Esophagus squamous epithelium (tissue), 5 donors: Measurements from ENCODE around the gene C9orf85. TPM values are rescaled to one million over a fixed set of nuclear protein-coding genes. Genes with fewer than 3 reads are reported as not detected.
A peak's percentile ranks its signal among the peaks of the same experiment; 100 is the strongest.

Experiments used
- DNase-seq: peaks from one replicate; lab custom pipeline; 2025; lab: John Stamatoyannopoulos, UW
- H3K27ac ChIP-seq, 4 donors: fragments of 200-600 bp; sonication (generic); one replicate each; pipeline ENCODE4 v1.5.1; 2016 to 2019; ENCODE audit warnings: mild to moderate bottlenecking in 1 of 4
- H3K27me3 ChIP-seq, 4 donors: fragments of 200-600 bp; sonication (generic); 1 replicate in 3 of 4; 2 replicates in 1 of 4; pipeline versions ENCODE4 v1.5.1 to v1.6.0; 2017 to 2021; ENCODE audit warnings: antibody characterized with exemption in 1 of 4
- H3K36me3 ChIP-seq, 3 donors: fragments of 200-600 bp; sonication (generic); one replicate each; pipeline ENCODE4 v1.5.1; 2016 to 2019
- H3K4me1 ChIP-seq, 3 donors: fragments of 200-600 bp; sonication (generic); one replicate each; pipeline ENCODE4 v1.5.1; 2017 to 2019
- H3K4me3 ChIP-seq, 4 donors: fragments of 200-600 bp; sonication (generic); 1 replicate in 3 of 4; 2 replicates in 1 of 4; pipeline ENCODE4 v1.5.1; 2016 to 2019; ENCODE audit warnings: mild to moderate bottlenecking in 2 of 4, moderate library complexity in 1 of 4
- H3K9me3 ChIP-seq, 3 donors: fragments of 200-600 bp; sonication (generic); one replicate each; pipeline ENCODE4 v1.5.1; 2016 to 2019
- POLR2A ChIP-seq, 4 donors: fragments of 450-650 bp; IDR thresholded peaks; one replicate each; pipeline ENCODE4 v1.6.1; 2017; ENCODE audit warnings: antibody characterized with exemption in 4 of 4, mild to moderate bottlenecking in 4 of 4, moderate library complexity in 3 of 4
- WGBS, 2 donors: methylation state at CpG; one replicate each; pipeline ENCODE4 v1.1.5; 2018; 5-methylcytosine and 5-hydroxymethylcytosine counted together
- intact Hi-C: fragments of 100-400 bp; cut with DNase I; formaldehyde crosslinking; loops from one replicate; pipeline ENCODE4 v1.15.0; 2022
- total RNA-seq, 4 donors: library from RNA; depleted of rRNA; stranded (reverse); fragments of >200 nt; gene quantifications; one replicate each; pipeline ENCODE4 v1.1.0, GENCODE V29; 2016
- TF ChIP-seq, protein P1 (sequence below), 6 experiments: fragments of 450-650 bp in 4 of 6; fragments of 200-600 bp in 2 of 6; sonication (generic) in 2 of 6; IDR thresholded peaks; one replicate each; pipeline ENCODE4 v1.5.1; 2016 to 2019; ENCODE audit warnings: antibody characterized with exemption in 6 of 6, mild to moderate bottlenecking in 4 of 6, moderate library complexity in 4 of 6
- donor health status: DM: yes; HTN: yes; CAD: no.

Gene C9orf85
- total RNA-seq, 4 donors from 2014 or later = 9.1 to 12.8 (median 10.4) TPM

DNA sequence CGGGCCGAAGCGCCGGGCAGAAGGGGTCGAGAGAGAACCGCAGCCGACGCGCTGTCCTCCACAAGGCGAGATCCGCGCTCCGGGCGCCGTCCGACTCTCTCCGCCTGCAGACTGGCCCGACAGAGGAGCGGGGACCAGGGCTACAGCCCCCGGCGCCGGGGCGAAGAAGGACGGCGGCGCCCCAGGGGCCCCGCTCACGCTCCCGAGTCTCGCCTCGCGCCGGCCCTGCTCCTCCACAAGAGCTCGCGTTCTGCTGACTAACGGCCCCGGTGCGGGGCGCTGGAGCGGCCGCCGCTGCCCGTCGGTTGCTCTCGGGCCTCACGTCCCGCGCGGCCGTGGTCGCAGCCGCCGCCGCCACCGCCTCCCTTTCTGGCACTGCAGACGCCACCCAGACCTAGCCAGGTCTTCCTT is 784 bp upstream of the C9orf85 start:
- intact Hi-C loops = no loop called here
- Histone ChIP-seq H3K27me3 (no peaks in the 10 kb centered on the region), H3K9me3 (no peaks in the 10 kb centered on the region), H3K4me1 (peaks cover 10 to 68% (median 18%) of the 10 kb centered on the region in 3 donors), H3K36me3 (peaks cover 0 to 9% (median 0%) of the 10 kb centered on the region in 3 donors), H3K4me3 (peak overlapping the region; percentile 72 to 97 (median 88)), H3K27ac (peak overlapping the region; percentile 90 to 97 (median 95))
- WGBS, 2 donors = 6% methylated on average over 10 of the region's 56 CpGs; no CpG with 5 or more reads in 1 of the 2 donors
- no peak for TF ChIP-seq POLR2A (IDR thresholded peaks at IDR 0.05)
- TF ChIP-seq, protein P1, sequence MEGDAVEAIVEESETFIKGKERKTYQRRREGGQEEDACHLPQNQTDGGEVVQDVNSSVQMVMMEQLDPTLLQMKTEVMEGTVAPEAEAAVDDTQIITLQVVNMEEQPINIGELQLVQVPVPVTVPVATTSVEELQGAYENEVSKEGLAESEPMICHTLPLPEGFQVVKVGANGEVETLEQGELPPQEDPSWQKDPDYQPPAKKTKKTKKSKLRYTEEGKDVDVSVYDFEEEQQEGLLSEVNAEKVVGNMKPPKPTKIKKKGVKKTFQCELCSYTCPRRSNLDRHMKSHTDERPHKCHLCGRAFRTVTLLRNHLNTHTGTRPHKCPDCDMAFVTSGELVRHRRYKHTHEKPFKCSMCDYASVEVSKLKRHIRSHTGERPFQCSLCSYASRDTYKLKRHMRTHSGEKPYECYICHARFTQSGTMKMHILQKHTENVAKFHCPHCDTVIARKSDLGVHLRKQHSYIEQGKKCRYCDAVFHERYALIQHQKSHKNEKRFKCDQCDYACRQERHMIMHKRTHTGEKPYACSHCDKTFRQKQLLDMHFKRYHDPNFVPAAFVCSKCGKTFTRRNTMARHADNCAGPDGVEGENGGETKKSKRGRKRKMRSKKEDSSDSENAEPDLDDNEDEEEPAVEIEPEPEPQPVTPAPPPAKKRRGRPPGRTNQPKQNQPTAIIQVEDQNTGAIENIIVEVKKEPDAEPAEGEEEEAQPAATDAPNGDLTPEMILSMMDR (IDR thresholded peaks at IDR 0.05) = no peak
- no peak for DNase-seq

DNA sequence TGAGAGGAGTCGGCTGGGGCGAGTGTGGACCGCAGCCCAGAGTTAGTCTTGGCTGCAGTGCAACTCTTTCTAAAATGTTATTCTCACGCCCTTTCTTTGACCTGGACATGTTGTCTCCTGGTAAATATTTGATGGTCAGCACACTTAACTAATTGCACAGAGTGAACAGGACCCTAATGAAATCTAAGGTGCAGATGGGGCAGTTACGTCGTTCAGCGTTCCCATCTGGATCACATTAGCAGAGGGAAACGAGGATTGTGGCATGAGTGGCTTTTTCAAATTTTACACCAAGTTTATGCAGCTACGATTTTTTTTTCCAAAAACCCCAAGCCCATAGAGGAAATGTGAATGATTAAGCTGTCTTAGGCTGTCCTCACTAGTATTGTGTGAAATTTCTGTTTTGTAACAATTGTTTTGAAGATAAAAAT is 483 bp downstream of the C9orf85 start:
- Histone ChIP-seq H3K27me3 (no peaks in the 10 kb centered on the region), H3K4me1 (peaks cover 10 to 67% (median 18%) of the 10 kb centered on the region in 3 donors), H3K27ac (peak overlapping the region; percentile 90 to 97 (median 95)), H3K9me3 (no peaks in the 10 kb centered on the region), H3K4me3 (peak overlapping the region; percentile 72 to 97 (median 88)), H3K36me3 (no peaks in the 10 kb centered on the region)
- WGBS, 2 donors = 1% methylated on average over 9 of the region's 9 CpGs
- TF ChIP-seq, protein P1 (IDR thresholded peaks at IDR 0.05) = no peak
- no peak for TF ChIP-seq POLR2A (IDR thresholded peaks at IDR 0.05)
- no peak for DNase-seq
- intact Hi-C loops = no loop called here

DNA sequence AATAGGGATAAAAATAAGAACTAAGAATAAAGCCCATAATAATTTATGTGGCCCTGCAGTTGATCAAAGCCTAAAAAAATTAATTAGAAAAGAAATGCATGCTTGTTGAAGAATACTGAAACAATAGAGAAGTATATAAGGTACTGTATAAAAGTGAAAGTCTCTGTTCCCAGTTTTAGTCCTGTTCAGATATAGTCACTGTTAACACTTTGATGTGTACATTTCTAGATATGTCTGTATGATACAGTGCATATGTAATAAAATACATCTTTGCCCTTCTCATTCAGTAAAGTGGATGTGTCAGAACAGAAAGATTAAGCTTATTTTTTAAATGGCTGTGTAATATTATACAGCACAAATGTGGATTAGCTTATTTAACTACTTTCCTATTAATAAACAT is 4.1 kb downstream of the C9orf85 start:
- intact Hi-C loops = no loop called here
- Histone ChIP-seq H3K4me1 (peaks cover 9 to 53% (median 10%) of the 10 kb centered on the region in 3 donors), H3K4me3 (no peak overlapping the region), H3K27me3 (no peaks in the 10 kb centered on the region), H3K27ac (no peak overlapping the region), H3K9me3 (no peaks in the 10 kb centered on the region), H3K36me3 (no peaks in the 10 kb centered on the region)
- TF ChIP-seq, protein P1 (IDR thresholded peaks at IDR 0.05) = no peak
- no peak for TF ChIP-seq POLR2A (IDR thresholded peaks at IDR 0.05)
- no peak for DNase-seq

DNA sequence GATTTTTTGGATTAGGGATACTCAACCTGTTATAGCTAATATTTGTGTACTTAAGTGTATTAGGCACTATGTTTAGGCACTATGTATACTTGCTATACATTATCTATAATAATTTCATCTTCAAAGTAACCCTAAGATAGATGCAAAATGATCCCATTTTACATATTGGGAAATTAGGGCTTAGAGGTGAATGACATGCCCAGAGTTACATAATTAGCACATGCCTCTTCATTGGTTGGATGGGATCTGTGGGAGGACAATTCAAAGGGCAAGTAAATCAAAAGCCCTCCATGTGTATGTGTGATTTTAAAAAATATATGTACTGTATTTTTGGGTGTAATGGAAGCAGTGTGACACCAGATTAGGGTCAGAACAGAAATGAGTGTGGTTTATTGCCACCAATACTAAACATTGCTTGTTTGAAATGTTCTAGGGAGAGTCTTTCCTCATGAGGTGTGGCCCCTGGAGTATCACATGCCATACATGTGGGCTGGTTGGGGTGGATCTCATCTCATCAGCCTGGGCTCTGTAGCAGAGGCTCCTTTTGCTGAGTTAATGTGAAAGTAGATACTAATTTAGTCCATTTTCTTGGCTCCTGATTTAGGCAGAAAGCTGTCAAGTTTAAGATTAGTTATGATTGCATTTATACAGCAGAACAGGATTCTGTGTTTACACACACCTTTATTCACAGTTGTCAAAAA is 5.5 kb downstream of the C9orf85 start:
- Histone ChIP-seq H3K9me3 (no peaks in the 10 kb centered on the region), H3K36me3 (no peaks in the 10 kb centered on the region), H3K4me3 (no peak overlapping the region), H3K27ac (no peak overlapping the region), H3K27me3 (no peaks in the 10 kb centered on the region), H3K4me1 (peaks cover 8 to 55% (median 9%) of the 10 kb centered on the region in 3 donors)
- intact Hi-C loops = no loop called here
- TF ChIP-seq, protein P1 (IDR thresholded peaks at IDR 0.05) = no peak
- no peak for TF ChIP-seq POLR2A (IDR thresholded peaks at IDR 0.05)
- no peak for DNase-seq

DNA sequence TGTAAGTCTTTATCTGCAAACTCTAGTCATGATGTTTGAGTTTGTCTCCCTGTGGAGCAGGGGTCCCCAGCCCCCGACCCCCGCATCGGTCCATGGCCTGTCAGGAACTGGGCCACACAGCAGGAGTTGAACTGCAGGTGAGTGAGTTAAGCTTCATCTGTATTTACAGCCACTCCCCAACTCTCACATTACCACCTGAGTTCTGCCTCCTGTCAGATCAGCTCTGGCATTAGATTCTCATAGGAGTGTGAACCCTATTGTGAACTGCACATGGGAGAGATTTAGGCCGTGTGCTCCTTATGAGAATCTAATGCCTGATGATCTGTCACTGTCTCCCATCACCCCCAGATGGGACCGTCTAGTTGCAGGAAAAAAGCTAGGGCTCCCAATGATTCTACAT is 7.0 kb downstream of the C9orf85 start:
- Histone ChIP-seq H3K36me3 (peaks cover 0 to 14% (median 0%) of the 10 kb centered on the region in 3 donors), H3K27ac (no peak overlapping the region), H3K4me3 (no peak overlapping the region), H3K4me1 (peaks cover 0 to 42% (median 0%) of the 10 kb centered on the region in 3 donors), H3K9me3 (no peaks in the 10 kb centered on the region), H3K27me3 (no peaks in the 10 kb centered on the region)
- TF ChIP-seq POLR2A (IDR thresholded peaks at IDR 0.05) = no peak
- TF ChIP-seq, protein P1 (IDR thresholded peaks at IDR 0.05) = no peak
- DNase-seq = no peak
- intact Hi-C loops = no loop called here
- WGBS, 2 donors = 88 to 98% methylated on average over 5 of the region's 5 CpGs
